ENCODE measurements around the gene ADAMTS9.
A peak's percentile ranks its signal among the peaks of the same experiment; 100 is the strongest.

The ADAMTS9 gene

DNA sequence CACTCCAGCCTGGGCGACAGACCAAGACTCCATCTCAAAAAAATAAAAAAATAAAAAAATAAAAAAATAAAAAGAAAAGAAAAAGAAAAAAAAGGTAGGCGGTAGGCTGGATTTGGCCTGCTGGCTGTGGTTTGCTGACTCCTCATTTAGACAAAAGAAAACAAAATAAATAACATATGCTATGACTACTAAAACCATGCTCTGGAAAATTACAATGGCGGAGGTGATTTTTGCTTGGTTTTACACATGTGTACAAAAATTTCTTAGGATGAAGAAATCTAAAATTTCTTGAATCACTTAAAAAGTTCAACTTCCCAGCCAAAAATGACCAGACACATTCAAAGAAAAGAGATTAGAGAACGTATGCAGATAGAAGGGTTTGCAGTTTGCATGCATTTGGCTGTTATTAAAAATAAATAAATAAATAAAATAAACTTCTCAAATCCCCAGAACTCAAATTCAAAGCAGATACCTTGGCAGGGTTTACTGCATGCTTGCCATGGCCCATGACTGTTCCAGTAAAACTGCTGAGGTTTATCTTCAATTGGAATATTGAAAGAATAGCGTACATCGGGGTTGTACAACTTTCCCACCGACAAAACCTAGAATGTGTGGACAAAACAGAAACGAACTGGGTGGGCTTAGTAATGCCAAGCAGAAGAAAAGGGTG lies 65.9 kb downstream of the ADAMTS9 start:
- no peaks in the 10 kb centered on the region for H3K27me3 ChIP-seq (ENCODE audit: control insufficient read depth in 1 of 2, insufficient read depth in 2 of 2, low read length in 2 of 2)
- no peaks in the 10 kb centered on the region for H3K9me3 ChIP-seq (ENCODE audit: control insufficient read depth in 1 of 2, low read length in 2 of 2)
- H3K4me1 ChIP-seq (ENCODE audit: control insufficient read depth in 1 of 2, insufficient read depth in 2 of 2, low read length in 2 of 2), result no peaks in the 10 kb centered on the region
- no peak overlapping the region for H3K4me3 ChIP-seq (ENCODE audit: low read depth in 1 of 2, low read length in 2 of 2)
- H3K9ac ChIP-seq (ENCODE audit: low read depth in 1 of 2, low read length in 2 of 2), result no peak overlapping the region
- H3K27ac ChIP-seq (ENCODE audit: low read depth, low read length), result no peak overlapping the region
- no peaks in the 10 kb centered on the region for H3K36me3 ChIP-seq (ENCODE audit: control insufficient read depth in 1 of 2, insufficient read depth in 2 of 2, low read length in 2 of 2)

DNA sequence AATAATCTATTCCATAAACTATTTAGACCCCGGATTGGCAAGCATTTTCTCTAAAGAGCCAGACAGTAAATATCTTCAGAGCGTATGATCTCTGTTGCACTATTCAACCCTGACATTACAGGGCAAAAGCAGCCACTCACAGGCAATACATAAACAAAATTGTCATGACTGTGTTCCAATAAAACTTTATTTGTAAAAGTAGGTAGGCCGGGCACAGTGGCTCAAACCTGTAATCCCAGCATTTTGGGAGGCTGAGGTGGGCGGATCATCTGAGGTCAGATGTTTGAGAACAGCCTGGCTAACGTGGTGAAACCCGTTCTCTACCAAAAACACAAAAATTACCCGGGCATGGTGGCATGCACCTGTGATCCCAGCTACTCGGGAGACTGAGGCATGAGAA lies 66.5 kb downstream of the ADAMTS9 start:
- H3K4me3 ChIP-seq (ENCODE audit: low read depth in 1 of 2, low read length in 2 of 2), result no peak overlapping the region
- H3K27ac ChIP-seq (ENCODE audit: low read depth, low read length), result no peak overlapping the region
- H3K9ac ChIP-seq (ENCODE audit: low read depth in 1 of 2, low read length in 2 of 2), result no peak overlapping the region
- no peaks in the 10 kb centered on the region for H3K36me3 ChIP-seq (ENCODE audit: control insufficient read depth in 1 of 2, insufficient read depth in 2 of 2, low read length in 2 of 2)
- no peaks in the 10 kb centered on the region for H3K9me3 ChIP-seq (ENCODE audit: control insufficient read depth in 1 of 2, low read length in 2 of 2)
- no peaks in the 10 kb centered on the region for H3K4me1 ChIP-seq (ENCODE audit: control insufficient read depth in 1 of 2, insufficient read depth in 2 of 2, low read length in 2 of 2)
- no peaks in the 10 kb centered on the region for H3K27me3 ChIP-seq (ENCODE audit: control insufficient read depth in 1 of 2, insufficient read depth in 2 of 2, low read length in 2 of 2)

DNA sequence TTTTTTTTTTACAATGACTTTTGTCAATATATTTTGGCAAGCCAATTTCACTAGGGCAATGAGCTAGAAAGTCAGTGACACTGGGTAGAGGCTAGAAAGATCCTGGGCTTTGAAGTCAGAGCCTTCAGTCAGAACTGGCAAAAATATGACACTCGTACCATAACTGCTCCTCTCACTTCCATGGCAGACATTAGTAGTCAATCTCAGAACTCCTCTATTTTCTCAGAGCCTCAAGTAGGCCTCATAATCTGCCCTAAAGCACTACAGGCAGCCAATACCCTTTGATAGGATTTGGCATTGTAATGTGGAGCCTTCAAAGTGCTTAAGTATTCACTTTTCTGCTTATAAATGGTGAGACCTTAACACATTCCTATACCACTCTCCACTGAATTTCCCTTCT lies 67.8 kb downstream of the ADAMTS9 start:
- Histone ChIP-seq H3K9ac (ENCODE audit: low read depth in 1 of 2, low read length in 2 of 2) (no peak overlapping the region), H3K27me3 (ENCODE audit: control insufficient read depth in 1 of 2, insufficient read depth in 2 of 2, low read length in 2 of 2) (no peaks in the 10 kb centered on the region), H3K9me3 (ENCODE audit: control insufficient read depth in 1 of 2, low read length in 2 of 2) (no peaks in the 10 kb centered on the region), H3K27ac (ENCODE audit: low read depth, low read length) (no peak overlapping the region), H3K4me3 (ENCODE audit: low read depth in 1 of 2, low read length in 2 of 2) (no peak overlapping the region), H3K4me1 (ENCODE audit: control insufficient read depth in 1 of 2, insufficient read depth in 2 of 2, low read length in 2 of 2) (no peaks in the 10 kb centered on the region), H3K36me3 (ENCODE audit: control insufficient read depth in 1 of 2, insufficient read depth in 2 of 2, low read length in 2 of 2) (no peaks in the 10 kb centered on the region)

DNA sequence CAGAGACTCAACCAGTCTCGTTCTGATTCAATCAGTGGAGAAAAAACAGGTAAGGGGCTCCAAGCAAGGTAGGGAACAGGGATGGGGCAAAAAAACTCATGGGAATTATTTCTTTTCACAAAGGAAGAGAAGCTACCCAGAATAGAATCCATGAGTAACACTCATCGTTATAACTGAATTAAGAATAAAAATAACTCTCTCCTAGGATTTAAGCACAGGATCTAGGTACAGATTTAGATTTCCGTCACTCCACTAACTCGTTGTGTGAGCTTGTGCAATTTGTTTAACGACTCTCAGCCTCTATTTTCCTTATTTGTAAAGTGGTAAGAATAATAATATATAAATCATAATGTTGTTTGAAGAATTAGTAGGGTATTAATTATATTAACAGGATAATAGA lies 68.6 kb downstream of the ADAMTS9 start:
- no peak overlapping the region for H3K27ac ChIP-seq (ENCODE audit: low read depth, low read length)

DNA sequence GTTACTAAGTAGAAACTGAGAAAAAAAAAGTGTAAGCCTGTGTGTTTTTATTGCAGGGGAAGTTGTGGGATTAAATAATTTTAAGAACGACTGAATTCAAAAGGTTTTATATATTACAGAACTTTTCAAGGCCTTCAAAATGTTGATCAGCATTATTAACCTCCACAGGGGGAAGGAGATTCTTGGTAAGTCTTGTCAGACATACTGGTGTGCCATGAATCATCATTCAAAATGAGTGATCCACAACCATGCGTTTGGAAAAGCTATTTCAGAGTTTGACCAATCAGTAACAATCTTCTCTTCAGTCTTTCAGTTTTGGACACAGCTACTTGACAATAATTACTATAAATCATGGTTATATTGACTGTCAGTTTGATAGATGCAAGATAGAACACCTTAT lies 70.2 kb downstream of the ADAMTS9 start:
- no peaks in the 10 kb centered on the region for H3K27me3 ChIP-seq (ENCODE audit: control insufficient read depth in 1 of 2, insufficient read depth in 2 of 2, low read length in 2 of 2)
- no peak overlapping the region for H3K9ac ChIP-seq (ENCODE audit: low read depth in 1 of 2, low read length in 2 of 2)
- H3K27ac ChIP-seq (ENCODE audit: low read depth, low read length), result no peak overlapping the region
- no peak overlapping the region for H3K4me3 ChIP-seq (ENCODE audit: low read depth in 1 of 2, low read length in 2 of 2)
- no peaks in the 10 kb centered on the region for H3K36me3 ChIP-seq (ENCODE audit: control insufficient read depth in 1 of 2, insufficient read depth in 2 of 2, low read length in 2 of 2)
- no peaks in the 10 kb centered on the region for H3K9me3 ChIP-seq (ENCODE audit: control insufficient read depth in 1 of 2, low read length in 2 of 2)
- H3K4me1 ChIP-seq (ENCODE audit: control insufficient read depth in 1 of 2, insufficient read depth in 2 of 2, low read length in 2 of 2), result peaks cover 3 to 5% of the 10 kb centered on the region in 2 donors

More for the DNA sequence above, 68.6 kb downstream of the ADAMTS9 start:
- Histone ChIP-seq H3K9me3 (ENCODE audit: control insufficient read depth in 1 of 2, low read length in 2 of 2) (no peaks in the 10 kb centered on the region), H3K36me3 (ENCODE audit: control insufficient read depth in 1 of 2, insufficient read depth in 2 of 2, low read length in 2 of 2) (no peaks in the 10 kb centered on the region), H3K9ac (ENCODE audit: low read depth in 1 of 2, low read length in 2 of 2) (no peak overlapping the region), H3K27me3 (ENCODE audit: control insufficient read depth in 1 of 2, insufficient read depth in 2 of 2, low read length in 2 of 2) (no peaks in the 10 kb centered on the region), H3K4me3 (ENCODE audit: low read depth in 1 of 2, low read length in 2 of 2) (no peak overlapping the region), H3K4me1 (ENCODE audit: control insufficient read depth in 1 of 2, insufficient read depth in 2 of 2, low read length in 2 of 2) (no peaks in the 10 kb centered on the region)

DNA sequence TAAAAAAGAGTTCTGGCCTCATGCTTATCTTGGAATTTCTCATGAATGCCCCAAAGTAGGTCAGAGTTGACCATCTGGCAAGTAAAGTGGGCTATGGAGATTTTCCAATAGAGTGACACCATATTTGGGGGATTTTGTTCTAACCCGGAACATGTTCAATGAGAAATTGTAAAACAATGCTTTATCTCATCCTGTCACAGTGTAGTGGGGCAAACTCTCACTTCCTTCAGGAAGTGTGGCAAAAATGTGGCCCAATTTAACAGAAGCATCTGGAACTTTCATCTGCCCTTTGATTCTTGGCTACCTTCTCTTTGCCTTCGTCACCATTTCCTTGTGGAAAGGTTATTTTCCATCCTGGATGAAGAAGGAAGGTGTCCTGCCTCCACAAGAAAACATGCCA lies 70.8 kb downstream of the ADAMTS9 start:
- no peak overlapping the region for H3K9ac ChIP-seq (ENCODE audit: low read depth in 1 of 2, low read length in 2 of 2)
- H3K27ac ChIP-seq (ENCODE audit: low read depth, low read length), result no peak overlapping the region
- no peaks in the 10 kb centered on the region for H3K27me3 ChIP-seq (ENCODE audit: control insufficient read depth in 1 of 2, insufficient read depth in 2 of 2, low read length in 2 of 2)
- H3K4me1 ChIP-seq (ENCODE audit: control insufficient read depth in 1 of 2, insufficient read depth in 2 of 2, low read length in 2 of 2), result peaks cover 3 to 10% of the 10 kb centered on the region in 2 donors
- no peaks in the 10 kb centered on the region for H3K36me3 ChIP-seq (ENCODE audit: control insufficient read depth in 1 of 2, insufficient read depth in 2 of 2, low read length in 2 of 2)
- H3K9me3 ChIP-seq (ENCODE audit: control insufficient read depth in 1 of 2, low read length in 2 of 2), result no peaks in the 10 kb centered on the region
- no peak overlapping the region for H3K4me3 ChIP-seq (ENCODE audit: low read depth in 1 of 2, low read length in 2 of 2)

DNA sequence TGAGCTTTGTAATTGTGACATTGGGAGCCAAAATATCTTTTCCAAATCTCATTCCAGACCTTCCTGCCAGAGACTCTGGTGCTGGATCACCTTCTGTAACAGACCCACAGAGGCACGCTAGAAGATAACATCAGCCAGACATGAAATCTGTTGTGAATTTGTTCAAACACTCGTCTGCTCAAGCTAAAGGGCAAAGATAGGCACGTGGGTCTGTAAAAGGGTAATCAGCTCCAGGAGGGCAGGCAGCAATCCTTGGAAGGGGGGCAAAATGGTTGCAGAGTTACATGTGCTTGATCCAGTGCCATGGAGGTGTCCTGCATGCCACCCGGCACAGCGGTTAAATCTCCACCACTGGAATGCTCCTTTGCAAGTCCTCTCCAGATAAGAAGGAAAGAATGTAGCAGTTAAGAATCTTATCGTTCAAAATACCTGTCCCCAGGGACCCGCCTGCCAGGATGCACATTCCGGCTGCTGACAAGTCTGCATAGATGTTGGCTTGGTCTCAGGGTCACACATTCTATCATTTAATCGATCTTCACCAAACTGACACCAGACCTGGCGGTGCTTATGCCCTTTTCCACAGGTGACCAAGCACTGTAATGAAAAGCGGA lies 74.8 kb downstream of the ADAMTS9 start:
- peak overlapping the region; percentile 30 for H3K27ac ChIP-seq (ENCODE audit: low read depth, low read length)
- peaks cover 3 to 10% of the 10 kb centered on the region in 2 donors for H3K4me1 ChIP-seq (ENCODE audit: control insufficient read depth in 1 of 2, insufficient read depth in 2 of 2, low read length in 2 of 2)
- H3K27me3 ChIP-seq (ENCODE audit: control insufficient read depth in 1 of 2, insufficient read depth in 2 of 2, low read length in 2 of 2), result no peaks in the 10 kb centered on the region
- no peaks in the 10 kb centered on the region for H3K9me3 ChIP-seq (ENCODE audit: control insufficient read depth in 1 of 2, low read length in 2 of 2)
- no peak overlapping the region for H3K9ac ChIP-seq (ENCODE audit: low read depth in 1 of 2, low read length in 2 of 2)
- H3K4me3 ChIP-seq (ENCODE audit: low read depth in 1 of 2, low read length in 2 of 2), result no peak overlapping the region
- no peaks in the 10 kb centered on the region for H3K36me3 ChIP-seq (ENCODE audit: control insufficient read depth in 1 of 2, insufficient read depth in 2 of 2, low read length in 2 of 2)

DNA sequence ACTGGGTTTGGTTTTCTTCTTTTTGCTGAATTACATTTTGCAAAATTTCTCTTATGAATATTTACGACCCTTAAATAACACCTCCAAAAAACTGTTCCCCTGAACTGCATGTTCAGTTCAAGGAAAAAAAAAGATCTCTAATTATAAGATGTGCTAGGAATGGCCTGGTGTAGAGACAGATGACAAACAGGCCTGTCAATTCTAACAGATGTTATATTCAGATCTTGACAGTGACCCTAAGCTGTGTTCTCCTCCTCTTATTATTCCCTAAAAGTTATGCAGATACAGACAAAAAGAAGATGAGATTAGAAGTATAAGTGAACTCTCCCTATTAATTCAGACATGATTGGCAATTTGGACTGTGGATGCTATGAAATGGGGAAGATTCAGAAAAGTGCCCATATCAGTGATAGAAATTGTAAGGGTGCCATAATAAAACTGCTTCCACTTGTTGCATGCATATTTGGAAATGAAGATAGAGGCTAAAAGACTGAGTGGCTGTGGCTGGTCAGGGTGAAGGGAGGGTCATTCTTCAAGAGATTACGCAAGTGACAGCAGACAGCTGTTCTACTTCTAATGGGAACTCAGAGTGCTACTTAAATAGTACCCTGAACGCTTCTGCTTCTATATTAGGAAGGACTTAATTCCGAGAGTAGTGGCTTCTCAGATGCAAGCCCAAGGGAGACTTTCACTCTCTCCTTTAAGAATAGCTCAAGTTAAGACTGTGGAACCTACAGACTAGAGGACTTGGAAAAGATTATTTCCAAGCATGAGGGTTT lies 75.5 kb downstream of the ADAMTS9 start:
- Histone ChIP-seq H3K9me3 (ENCODE audit: control insufficient read depth in 1 of 2, low read length in 2 of 2) (no peaks in the 10 kb centered on the region), H3K9ac (ENCODE audit: low read depth in 1 of 2, low read length in 2 of 2) (no peak overlapping the region), H3K4me3 (ENCODE audit: low read depth in 1 of 2, low read length in 2 of 2) (no peak overlapping the region), H3K36me3 (ENCODE audit: control insufficient read depth in 1 of 2, insufficient read depth in 2 of 2, low read length in 2 of 2) (no peaks in the 10 kb centered on the region), H3K27me3 (ENCODE audit: control insufficient read depth in 1 of 2, insufficient read depth in 2 of 2, low read length in 2 of 2) (no peaks in the 10 kb centered on the region), H3K4me1 (ENCODE audit: control insufficient read depth in 1 of 2, insufficient read depth in 2 of 2, low read length in 2 of 2) (peaks cover 3 to 10% of the 10 kb centered on the region in 2 donors), H3K27ac (ENCODE audit: low read depth, low read length) (no peak overlapping the region)

DNA sequence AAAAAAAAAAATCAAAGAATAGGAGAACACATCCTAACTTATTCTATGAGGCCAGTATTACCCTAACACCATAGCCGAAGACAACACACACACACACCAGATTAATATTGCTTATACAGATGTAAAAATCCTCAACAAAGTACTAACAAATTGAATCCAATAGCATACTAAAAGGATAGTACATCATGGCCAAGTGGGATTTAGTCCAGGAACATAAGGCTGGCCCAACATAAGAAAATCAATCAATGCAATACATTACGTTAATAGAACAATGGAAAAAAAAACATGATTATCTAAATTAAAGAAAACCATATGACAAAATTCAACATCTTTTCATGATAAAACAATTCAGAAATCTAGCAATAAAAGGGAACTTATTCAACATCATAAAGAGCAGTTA lies 79.1 kb downstream of the ADAMTS9 start:
- no peak overlapping the region for H3K27ac ChIP-seq (ENCODE audit: low read depth, low read length)
- H3K27me3 ChIP-seq (ENCODE audit: control insufficient read depth in 1 of 2, insufficient read depth in 2 of 2, low read length in 2 of 2), result no peaks in the 10 kb centered on the region
- no peak overlapping the region for H3K9ac ChIP-seq (ENCODE audit: low read depth in 1 of 2, low read length in 2 of 2)
- peaks cover 3 to 10% of the 10 kb centered on the region in 2 donors for H3K4me1 ChIP-seq (ENCODE audit: control insufficient read depth in 1 of 2, insufficient read depth in 2 of 2, low read length in 2 of 2)
- no peak overlapping the region for H3K4me3 ChIP-seq (ENCODE audit: low read depth in 1 of 2, low read length in 2 of 2)
- peaks cover 0 to 4% of the 10 kb centered on the region in 2 donors for H3K36me3 ChIP-seq (ENCODE audit: control insufficient read depth in 1 of 2, insufficient read depth in 2 of 2, low read length in 2 of 2)
- H3K9me3 ChIP-seq (ENCODE audit: control insufficient read depth in 1 of 2, low read length in 2 of 2), result no peaks in the 10 kb centered on the region

DNA sequence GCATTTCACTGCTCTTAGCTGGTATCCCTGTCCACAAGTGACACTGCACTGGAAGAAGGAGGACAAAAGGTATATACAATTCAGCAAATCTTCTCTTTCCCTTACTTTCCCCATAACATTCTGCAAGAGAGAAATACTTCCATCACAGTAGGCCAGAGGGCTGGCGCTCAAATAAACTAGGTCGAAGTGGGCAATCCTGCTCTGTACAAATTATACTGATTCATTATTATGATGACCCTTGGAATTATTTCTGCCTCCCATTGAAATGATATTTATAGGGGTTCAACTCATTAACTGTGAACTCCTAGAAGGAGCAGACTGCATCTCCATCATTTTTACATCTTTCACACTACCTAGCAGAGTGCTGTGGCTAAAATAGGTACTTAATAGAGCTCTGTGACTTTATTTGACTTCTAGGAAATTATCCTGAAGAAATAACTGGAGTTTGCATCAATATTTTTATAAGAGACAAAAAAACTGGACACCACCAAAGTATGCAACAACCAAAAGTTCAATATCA lies 80.7 kb downstream of the ADAMTS9 start:
- no peak overlapping the region for H3K27ac ChIP-seq (ENCODE audit: low read depth, low read length)
- H3K36me3 ChIP-seq (ENCODE audit: control insufficient read depth in 1 of 2, insufficient read depth in 2 of 2, low read length in 2 of 2), result peaks cover 0 to 4% of the 10 kb centered on the region in 2 donors
- H3K9ac ChIP-seq (ENCODE audit: low read depth in 1 of 2, low read length in 2 of 2), result no peak overlapping the region
- no peaks in the 10 kb centered on the region for H3K9me3 ChIP-seq (ENCODE audit: control insufficient read depth in 1 of 2, low read length in 2 of 2)
- H3K27me3 ChIP-seq (ENCODE audit: control insufficient read depth in 1 of 2, insufficient read depth in 2 of 2, low read length in 2 of 2), result no peaks in the 10 kb centered on the region
- H3K4me3 ChIP-seq (ENCODE audit: low read depth in 1 of 2, low read length in 2 of 2), result no peak overlapping the region
- no peaks in the 10 kb centered on the region for H3K4me1 ChIP-seq (ENCODE audit: control insufficient read depth in 1 of 2, insufficient read depth in 2 of 2, low read length in 2 of 2)

All from duodenal mucosa (tissue), 2 donors.